AG04449 (cell line): ENCODE data around the gene PPARA.

Source experiments
- CTCF ChIA-PET: fragments of 350-600 bp; formaldehyde crosslinking; extraction: SDS; loops from one replicate; lab custom pipeline; 2021; ENCODE audit warnings: antibody characterized with exemption; lab: Yijun Ruan, JAX
- POLR2A ChIA-PET: fragments of 400-600, 350-600 bp; formaldehyde crosslinking; extraction: SDS; loops from one replicate; lab custom pipeline; 2020; ENCODE audit warnings: antibody characterized with exemption, inconsistent platforms; lab: Yijun Ruan, JAX
- DNase-seq: peaks from one replicate; pipeline ENCODE4 v3.0.0-alpha.2; 2010; ENCODE audit warnings: low read depth, low spot score
- H3K4me3 ChIP-seq: 2 replicates; pipeline ENCODE4 v1.5.1; 2011; ENCODE audit warnings: low read depth, mild to moderate bottlenecking, control low read depth, low read length
- TF ChIP-seq, protein P1 (sequence below): IDR thresholded peaks from one replicate; pipeline ENCODE4 v1.5.1; 2011; ENCODE audit warnings: mild to moderate bottlenecking, moderate library complexity, low read length, control low read depth, inconsistent platforms; ENCODE audit not compliant: insufficient read depth; ENCODE audit errors: missing control alignments

The PPARA gene

DNA sequence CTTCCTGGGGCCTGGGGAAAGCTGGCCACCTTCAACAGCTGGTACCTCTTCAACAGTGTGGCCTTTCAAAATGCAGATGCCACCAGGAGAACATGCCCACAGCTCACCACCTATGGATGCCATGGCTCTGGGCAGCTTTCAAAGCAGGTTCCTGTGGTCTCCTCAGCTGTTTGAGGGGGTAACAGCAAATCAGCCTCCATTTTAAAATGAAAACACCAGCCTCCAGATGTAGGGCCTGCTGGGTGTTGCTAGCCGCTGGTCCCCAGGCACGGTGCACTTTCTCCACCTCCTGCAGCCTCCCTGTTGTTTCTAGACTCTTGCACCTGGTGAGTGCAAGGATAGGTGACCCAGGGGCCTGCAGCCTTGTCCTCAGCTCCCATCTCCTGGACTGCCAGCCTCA lies 89.7 kb downstream of the PPARA start:
- H3K4me3 ChIP-seq = no peak overlapping the region
- DNase-seq = no peak
- ChIA-PET CTCF (interaction anchor here (1.0 kb wide), 1 partner anchor 8 kb away, joined by 3 read pairs; no protein-coding TSS in a partner anchor), POLR2A (no interaction called here)
- TF ChIP-seq, protein P1, sequence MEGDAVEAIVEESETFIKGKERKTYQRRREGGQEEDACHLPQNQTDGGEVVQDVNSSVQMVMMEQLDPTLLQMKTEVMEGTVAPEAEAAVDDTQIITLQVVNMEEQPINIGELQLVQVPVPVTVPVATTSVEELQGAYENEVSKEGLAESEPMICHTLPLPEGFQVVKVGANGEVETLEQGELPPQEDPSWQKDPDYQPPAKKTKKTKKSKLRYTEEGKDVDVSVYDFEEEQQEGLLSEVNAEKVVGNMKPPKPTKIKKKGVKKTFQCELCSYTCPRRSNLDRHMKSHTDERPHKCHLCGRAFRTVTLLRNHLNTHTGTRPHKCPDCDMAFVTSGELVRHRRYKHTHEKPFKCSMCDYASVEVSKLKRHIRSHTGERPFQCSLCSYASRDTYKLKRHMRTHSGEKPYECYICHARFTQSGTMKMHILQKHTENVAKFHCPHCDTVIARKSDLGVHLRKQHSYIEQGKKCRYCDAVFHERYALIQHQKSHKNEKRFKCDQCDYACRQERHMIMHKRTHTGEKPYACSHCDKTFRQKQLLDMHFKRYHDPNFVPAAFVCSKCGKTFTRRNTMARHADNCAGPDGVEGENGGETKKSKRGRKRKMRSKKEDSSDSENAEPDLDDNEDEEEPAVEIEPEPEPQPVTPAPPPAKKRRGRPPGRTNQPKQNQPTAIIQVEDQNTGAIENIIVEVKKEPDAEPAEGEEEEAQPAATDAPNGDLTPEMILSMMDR = no peak

DNA sequence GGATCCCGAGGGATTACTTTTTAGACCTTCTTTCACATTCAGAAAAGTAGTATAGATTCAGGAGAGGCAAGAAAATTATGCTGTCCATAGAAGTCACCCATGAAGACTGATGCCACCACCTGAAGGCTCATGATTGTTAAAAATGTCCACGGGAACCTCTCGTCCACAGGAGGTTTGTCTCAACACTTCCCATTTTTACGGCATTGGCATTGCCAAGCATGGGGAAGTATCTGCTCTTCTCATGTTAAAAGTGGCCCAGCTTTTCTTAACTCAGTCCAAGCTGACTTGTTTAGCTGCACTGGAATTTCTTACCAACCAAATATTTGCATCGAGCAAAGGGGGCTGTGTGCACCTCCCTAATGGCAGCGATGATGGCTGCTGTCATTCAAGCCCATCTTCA lies 90.2 kb downstream of the PPARA start:
- CTCF ChIA-PET = no interaction called here
- DNase-seq = no peak
- TF ChIP-seq, protein P1 = no peak
- no peak overlapping the region for H3K4me3 ChIP-seq
- POLR2A ChIA-PET = no interaction called here

DNA sequence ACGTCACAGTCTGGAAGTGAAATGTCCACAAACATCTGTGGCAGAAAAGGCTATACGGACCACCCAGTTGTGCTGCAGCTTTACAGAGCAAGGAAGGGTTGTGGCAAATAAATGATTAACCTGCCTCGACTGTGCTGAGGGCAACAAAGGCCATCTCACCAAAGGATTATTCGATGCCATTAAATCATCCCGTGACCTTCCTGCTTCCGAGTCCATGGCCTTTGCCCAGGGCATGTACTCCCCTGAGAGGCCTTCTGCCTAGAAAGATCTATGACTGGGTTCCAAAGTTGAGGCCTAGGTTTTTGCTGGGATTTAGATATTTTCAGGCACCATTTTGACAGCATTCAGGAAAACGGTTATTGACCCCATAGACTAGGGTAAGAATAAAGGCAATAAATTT lies 90.6 kb downstream of the PPARA start:
- ChIA-PET CTCF (no interaction called here), POLR2A (no interaction called here)
- no peak for DNase-seq
- TF ChIP-seq, protein P1 = no peak
- no peak overlapping the region for H3K4me3 ChIP-seq

DNA sequence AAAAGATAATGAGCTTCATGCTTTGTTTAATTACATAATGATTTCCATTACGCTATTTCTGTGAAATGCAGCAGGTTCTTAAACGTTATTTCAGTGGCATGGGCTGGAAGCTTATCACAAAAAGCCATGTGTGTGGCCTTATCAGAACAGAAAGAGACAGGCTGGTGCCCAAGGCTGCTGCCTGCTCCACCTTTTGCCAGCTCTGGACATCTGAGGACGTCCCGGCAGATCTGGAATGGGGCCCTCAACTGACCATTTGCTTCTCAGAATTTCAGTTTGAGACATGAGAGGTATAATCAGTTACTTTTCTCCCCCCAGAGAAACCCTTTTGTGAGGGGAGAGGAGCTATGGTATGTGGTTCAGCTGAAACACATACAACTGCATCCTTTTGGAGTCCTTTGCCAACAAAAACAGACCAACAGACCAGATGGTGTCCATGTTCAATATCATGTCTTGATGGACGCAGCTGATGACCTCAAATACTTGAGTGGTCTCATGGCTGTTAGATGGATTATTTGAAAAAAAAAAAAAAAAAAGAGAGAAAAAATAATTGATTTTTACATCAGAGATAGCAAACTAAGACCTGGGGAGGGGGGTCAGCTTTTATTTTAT lies 91.2 kb downstream of the PPARA start:
- no peak for DNase-seq
- ChIA-PET CTCF (interaction anchor here (0.6 kb wide), 1 partner anchor 300 kb away, joined by 3 read pairs; no protein-coding TSS in a partner anchor), POLR2A (no interaction called here)
- H3K4me3 ChIP-seq = no peak overlapping the region
- TF ChIP-seq, protein P1 = no peak

DNA sequence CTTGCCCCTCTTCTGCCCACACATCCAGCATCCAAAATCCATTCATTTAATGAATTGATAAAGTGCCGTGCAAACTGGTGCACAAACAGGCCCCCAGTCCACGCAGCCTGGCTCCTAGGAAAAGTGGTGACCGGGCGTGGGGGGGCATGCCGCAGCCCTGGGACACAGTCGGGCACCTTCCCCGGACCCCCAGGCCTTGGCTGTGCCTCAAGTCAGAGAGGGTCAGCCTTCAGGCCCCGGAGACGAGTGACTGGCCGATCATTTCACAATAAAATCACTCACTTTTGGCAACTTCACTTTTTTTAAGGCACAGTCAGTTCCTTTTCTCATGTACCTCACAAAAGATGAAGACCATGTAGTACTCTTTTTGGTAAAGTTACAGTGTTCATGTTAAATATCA lies 91.8 kb downstream of the PPARA start:
- TF ChIP-seq, protein P1 = no peak
- CTCF ChIA-PET = interaction anchor here (0.8 to 0.9 kb wide), 2 partner anchors 12 to 236 kb away, joined by 3 to 4 read pairs; no protein-coding TSS in a partner anchor
- POLR2A ChIA-PET = interaction anchor here (0.8 kb wide), 1 partner anchor 20 kb away, joined by 3 read pairs; no protein-coding TSS in a partner anchor
- no peak for DNase-seq
- no peak overlapping the region for H3K4me3 ChIP-seq

DNA sequence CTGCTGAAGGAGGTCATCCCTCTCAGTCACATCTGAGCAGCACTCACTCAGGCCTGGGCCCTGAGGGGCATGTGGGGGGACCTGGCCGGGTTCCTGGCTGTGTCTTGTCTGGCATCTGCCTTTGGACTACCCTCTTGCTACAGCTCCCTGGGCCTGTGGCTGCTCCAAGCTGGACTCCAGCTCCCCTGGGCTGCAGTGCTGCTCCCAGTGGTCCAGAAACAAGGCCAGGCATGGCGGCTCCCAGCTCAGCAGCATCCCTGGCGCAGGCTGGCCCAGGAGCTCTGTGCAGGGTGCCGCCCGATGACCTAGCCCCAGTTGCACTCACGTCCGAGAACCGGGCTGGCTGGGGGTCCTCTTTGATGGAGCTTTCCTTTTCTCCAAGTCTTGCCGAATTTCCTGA lies 94.4 kb downstream of the PPARA start:
- no peak overlapping the region for H3K4me3 ChIP-seq
- CTCF ChIA-PET = interaction anchor here (1.0 to 2.4 kb wide), 3 partner anchors 45 to 250 kb away, joined by 3 to 7 read pairs (median 3); no protein-coding TSS in a partner anchor
- TF ChIP-seq, protein P1 = no peak
- POLR2A ChIA-PET = interaction anchor here (0.6 kb wide), 1 partner anchor 236 kb away, joined by 3 read pairs; no protein-coding TSS in a partner anchor
- DNase-seq = no peak
